Thoracic aorta (tissue), 2 donors: ENCODE measurements around the gene MAP2. TPM values are rescaled to one million over a fixed set of nuclear protein-coding genes. Genes with fewer than 3 reads are reported as not detected.

ENCODE experiments used
- ATAC-seq: fragments of 150-250 bp; one replicate; pipeline ENCODE4 v1.8.0; 2017; ENCODE audit warnings: low read depth; ENCODE audit not compliant: insufficient number of reproducible peaks, low FRiP score
- DNase-seq: peaks from one replicate; pipeline ENCODE4 v3.0.0-alpha.2; 2020; ENCODE audit warnings: low spot score
- H3K27ac ChIP-seq, 2 donors: fragments of 200-600 bp; sonication (generic); 1 replicate in 1 of 2; 2 replicates in 1 of 2; pipeline ENCODE4 v1.5.1; 2016; ENCODE audit warnings: mild to moderate bottlenecking in 2 of 2, moderate library complexity in 2 of 2
- H3K27me3 ChIP-seq: fragments of 200-600 bp; sonication (generic); replicated peaks from 2 replicates; pipeline ENCODE4 v1.6.0; 2016; ENCODE audit warnings: mild to moderate bottlenecking; ENCODE audit not compliant: insufficient read depth
- H3K36me3 ChIP-seq: fragments of 200-600 bp; sonication (generic); one replicate; pipeline ENCODE4 v1.5.1; 2016
- H3K4me1 ChIP-seq, 2 donors: fragments of 200-600 bp; sonication (generic); 1 replicate in 1 of 2; 2 replicates in 1 of 2; pipeline versions ENCODE4 v1.5.1 to v1.6.0; 2016; ENCODE audit warnings: low read depth in 2 of 2, mild to moderate bottlenecking in 1 of 2; ENCODE audit not compliant: control insufficient read depth in 1 of 2
- H3K4me3 ChIP-seq: fragments of 200-600 bp; sonication (generic); 2 replicates; pipeline ENCODE4 v1.5.1; 2016; ENCODE audit warnings: mild to moderate bottlenecking
- H3K9me3 ChIP-seq: fragments of 200-600 bp; sonication (generic); 2 replicates; pipeline ENCODE4 v1.5.1; 2016
- total RNA-seq, 2 donors: library from RNA; depleted of rRNA; stranded (reverse); fragments of >200 nt; gene quantifications; one replicate each; pipeline versions ENCODE4 v1.1.0 to v1.2.3, GENCODE V29; 2016
- TF ChIP-seq, protein P1 (sequence below): fragments of 200-600 bp; sonication (generic); IDR thresholded peaks from one replicate; pipeline ENCODE4 v1.5.1; 2019; ENCODE audit warnings: antibody characterized with exemption

The MAP2 gene
- total RNA-seq, 2 donors from 2014 or later: 51.6 to 68.8 TPM

DNA sequence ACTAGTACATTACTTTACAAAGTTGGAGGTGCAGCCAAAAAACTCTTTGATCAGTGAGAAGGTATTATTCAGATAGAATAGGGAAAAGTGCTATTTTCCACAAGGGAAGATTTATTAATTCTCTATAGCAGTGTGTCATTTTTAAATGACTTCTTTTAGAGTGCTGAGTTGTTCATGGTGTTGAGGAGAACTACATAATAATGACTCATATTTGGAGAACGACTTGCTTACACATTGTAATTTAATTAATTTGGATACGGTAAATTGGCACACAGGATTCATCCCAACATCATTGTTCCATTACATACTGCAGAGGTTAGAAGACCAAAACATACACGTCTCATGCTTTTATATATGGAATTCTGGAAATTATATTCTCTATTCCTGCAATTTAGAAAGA, 22.1 kb upstream of the MAP2 start:
- no peak for ATAC-seq
- Histone ChIP-seq H3K4me1 (no peaks in the 10 kb centered on the region), H3K9me3 (no peaks in the 10 kb centered on the region), H3K27me3 (no peaks in the 10 kb centered on the region), H3K27ac (no peak overlapping the region), H3K4me3 (no peak overlapping the region), H3K36me3 (no peaks in the 10 kb centered on the region)
- DNase-seq: no peak
- TF ChIP-seq, protein P1, sequence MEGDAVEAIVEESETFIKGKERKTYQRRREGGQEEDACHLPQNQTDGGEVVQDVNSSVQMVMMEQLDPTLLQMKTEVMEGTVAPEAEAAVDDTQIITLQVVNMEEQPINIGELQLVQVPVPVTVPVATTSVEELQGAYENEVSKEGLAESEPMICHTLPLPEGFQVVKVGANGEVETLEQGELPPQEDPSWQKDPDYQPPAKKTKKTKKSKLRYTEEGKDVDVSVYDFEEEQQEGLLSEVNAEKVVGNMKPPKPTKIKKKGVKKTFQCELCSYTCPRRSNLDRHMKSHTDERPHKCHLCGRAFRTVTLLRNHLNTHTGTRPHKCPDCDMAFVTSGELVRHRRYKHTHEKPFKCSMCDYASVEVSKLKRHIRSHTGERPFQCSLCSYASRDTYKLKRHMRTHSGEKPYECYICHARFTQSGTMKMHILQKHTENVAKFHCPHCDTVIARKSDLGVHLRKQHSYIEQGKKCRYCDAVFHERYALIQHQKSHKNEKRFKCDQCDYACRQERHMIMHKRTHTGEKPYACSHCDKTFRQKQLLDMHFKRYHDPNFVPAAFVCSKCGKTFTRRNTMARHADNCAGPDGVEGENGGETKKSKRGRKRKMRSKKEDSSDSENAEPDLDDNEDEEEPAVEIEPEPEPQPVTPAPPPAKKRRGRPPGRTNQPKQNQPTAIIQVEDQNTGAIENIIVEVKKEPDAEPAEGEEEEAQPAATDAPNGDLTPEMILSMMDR: no peak

DNA sequence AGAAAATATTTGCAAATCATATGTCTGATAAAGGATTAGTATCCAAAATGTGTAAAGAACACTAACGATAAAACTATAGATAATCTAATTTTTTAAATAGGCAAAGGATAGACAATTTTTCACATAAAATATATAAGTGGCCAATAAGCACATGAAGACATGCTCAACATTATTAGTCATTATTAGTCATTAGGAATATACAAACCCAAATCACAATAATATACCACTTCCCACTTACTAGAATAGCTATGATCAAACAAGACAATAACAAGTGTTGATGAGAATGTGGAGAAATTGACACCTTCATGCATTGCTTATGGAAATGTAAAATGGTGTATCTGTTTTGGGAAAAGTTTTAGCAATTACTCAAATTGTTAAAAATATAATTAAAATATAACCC, 12.6 kb upstream of the MAP2 start:
- H3K27me3 ChIP-seq: no peaks in the 10 kb centered on the region
- no peak overlapping the region for H3K4me3 ChIP-seq
- DNase-seq (no peak), ATAC-seq (no peak)
- no peaks in the 10 kb centered on the region for H3K36me3 ChIP-seq
- H3K27ac ChIP-seq: no peak overlapping the region
- H3K4me1 ChIP-seq: no peaks in the 10 kb centered on the region
- TF ChIP-seq, protein P1: no peak
- peaks cover 9% of the 10 kb centered on the region for H3K9me3 ChIP-seq

DNA sequence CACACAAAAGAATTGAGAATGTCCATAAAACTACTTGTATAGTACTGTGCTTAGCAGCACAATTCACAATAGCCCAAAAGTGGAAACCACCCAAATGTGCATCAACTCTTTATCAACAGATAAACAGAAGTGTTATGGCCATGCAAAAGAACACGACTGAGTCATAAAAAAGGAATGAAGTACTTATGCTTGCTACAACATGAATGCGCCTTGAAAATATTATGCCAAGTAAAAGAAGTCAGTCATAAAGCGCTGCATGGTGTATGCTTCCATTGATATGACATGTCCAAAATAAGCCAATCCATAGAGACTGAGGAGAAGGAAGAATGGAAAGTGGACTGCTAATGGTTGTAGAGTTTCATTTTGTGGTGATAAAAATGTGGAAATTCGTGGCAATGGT, 12.1 kb upstream of the MAP2 start:
- TF ChIP-seq, protein P1: no peak
- DNase-seq (no peak), ATAC-seq (no peak)
- H3K27ac ChIP-seq: no peak overlapping the region
- H3K4me1 ChIP-seq: no peaks in the 10 kb centered on the region
- no peak overlapping the region for H3K4me3 ChIP-seq
- no peaks in the 10 kb centered on the region for H3K36me3 ChIP-seq
- H3K9me3 ChIP-seq: peaks cover 9% of the 10 kb centered on the region
- H3K27me3 ChIP-seq: no peaks in the 10 kb centered on the region

DNA sequence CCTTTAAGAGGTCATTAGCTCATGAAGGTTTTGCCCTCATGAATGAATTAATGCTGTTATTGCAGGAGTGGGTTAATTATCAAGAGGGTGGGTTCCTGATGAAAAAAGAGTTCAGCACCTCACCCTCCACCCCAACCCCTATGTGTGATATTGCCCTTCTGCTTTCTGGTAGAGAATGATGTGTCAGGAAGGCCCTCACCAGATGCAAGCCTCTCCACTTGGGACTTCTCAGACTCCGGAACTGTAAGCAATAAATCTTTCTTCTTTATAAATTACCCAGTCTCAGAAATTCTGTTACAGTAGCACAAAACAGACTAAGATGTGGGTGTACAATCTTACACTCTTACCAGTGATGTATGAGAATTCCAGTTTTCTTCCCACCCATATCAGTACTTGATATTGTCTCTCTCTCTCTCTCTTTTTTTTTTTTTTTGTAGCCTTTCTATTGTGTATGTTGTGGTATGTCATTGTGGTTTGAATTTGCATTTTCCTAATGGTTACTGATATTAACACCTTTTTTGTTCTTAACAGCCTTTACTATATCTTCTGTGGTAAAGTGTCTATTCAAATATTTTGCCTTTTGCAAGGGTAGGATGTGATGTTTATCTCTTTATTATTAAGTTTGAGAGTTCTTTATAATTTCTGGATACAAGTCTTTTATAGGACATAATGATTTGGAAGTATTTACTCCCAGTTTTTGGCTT, 10.4 kb upstream of the MAP2 start:
- Histone ChIP-seq H3K27me3 (no peaks in the 10 kb centered on the region), H3K27ac (no peak overlapping the region), H3K4me3 (no peak overlapping the region), H3K4me1 (no peaks in the 10 kb centered on the region), H3K36me3 (no peaks in the 10 kb centered on the region), H3K9me3 (peaks cover 9% of the 10 kb centered on the region)
- ATAC-seq (no peak), DNase-seq (no peak)
- TF ChIP-seq, protein P1: no peak

DNA sequence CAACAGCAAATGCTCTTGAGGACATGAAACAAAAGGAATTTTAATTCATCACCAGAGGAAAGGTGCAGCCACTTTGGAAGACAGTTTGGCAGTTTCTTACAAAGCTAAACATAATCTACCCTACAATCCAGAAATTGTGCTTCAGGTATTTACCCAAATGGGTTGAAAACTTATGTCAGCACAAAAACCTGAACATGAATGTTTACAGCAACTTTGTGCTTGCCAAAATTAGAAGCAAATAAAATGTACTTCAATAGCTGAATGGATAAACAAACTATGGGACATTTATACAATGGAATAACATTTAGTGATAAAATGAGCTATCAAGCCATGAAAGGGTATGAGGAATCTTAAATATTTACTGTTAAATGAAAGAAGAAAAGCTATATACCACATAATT, 6.9 kb upstream of the MAP2 start:
- DNase-seq: no peak
- no peak overlapping the region for H3K4me3 ChIP-seq
- H3K27me3 ChIP-seq: no peaks in the 10 kb centered on the region
- TF ChIP-seq, protein P1: no peak
- H3K4me1 ChIP-seq: no peaks in the 10 kb centered on the region
- H3K36me3 ChIP-seq: no peaks in the 10 kb centered on the region
- H3K27ac ChIP-seq: no peak overlapping the region
- peaks cover 9% of the 10 kb centered on the region for H3K9me3 ChIP-seq
- no peak for ATAC-seq
